GM20431 (cell line): ENCODE data around the gene OR9A2.

Experiments used
- in situ Hi-C: fragments of 300-500 bp; cut with MseI, MboI; formaldehyde crosslinking; loops from one replicate; pipeline ENCODE4 v1.15.0; 2020; ENCODE audit warnings: low sequenced_read_pairs; ENCODE audit not compliant: unreplicated experiment

OR9A2 gene, protein sequence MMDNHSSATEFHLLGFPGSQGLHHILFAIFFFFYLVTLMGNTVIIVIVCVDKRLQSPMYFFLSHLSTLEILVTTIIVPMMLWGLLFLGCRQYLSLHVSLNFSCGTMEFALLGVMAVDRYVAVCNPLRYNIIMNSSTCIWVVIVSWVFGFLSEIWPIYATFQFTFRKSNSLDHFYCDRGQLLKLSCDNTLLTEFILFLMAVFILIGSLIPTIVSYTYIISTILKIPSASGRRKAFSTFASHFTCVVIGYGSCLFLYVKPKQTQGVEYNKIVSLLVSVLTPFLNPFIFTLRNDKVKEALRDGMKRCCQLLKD

GRCh38 chr7:143027032-143027431 is at the start of gene OR9A2:
OR9A2 (minus strand) TSS chr7:143027132; CDS start chr7:143027132, 0 bp downstream.
- in situ Hi-C loops = no loop called here

DNA sequence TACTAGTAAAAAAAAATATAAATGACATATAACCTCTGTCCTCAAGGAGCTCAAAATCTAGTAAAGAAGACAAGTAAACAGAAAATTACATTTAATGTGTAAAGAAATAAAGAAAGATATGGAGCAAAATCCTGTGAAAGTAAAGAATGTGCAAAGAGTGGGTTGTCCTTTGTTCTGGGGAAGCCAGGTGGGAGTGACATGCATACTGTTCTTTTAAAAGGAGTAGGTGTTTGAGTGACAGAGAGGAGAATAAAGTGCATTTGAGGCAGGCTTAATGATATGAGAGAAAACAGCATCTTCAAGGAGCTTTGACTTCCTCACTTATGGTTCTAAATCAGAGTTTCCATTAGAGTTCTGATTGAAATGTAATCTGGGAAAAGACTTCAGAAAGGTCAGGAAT is 47.2 kb upstream of the OR9A2 start:
- in situ Hi-C loops = no loop called here

DNA sequence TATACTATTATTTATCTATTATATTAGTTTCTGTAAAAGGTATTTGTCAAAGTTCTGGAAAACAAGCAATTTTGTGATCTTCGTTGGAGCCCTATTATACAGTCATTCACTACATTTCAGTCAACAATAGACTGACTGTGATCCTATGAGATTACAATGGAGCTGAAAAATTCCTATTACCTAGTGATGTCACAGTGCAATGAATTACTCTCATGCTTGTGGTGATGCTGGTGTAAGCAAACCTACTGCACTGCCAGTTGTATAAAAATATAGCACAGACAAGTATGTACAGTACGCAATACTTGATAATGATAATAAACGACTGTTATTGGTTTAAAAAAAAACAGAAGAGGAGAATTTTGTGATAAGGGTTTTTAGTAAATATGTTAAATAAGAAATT is 46.6 kb upstream of the OR9A2 start:
- in situ Hi-C loops = no loop called here

GRCh38 chr7:143069912-143070500 is 43.1 kb upstream of the OR9A2 start:
- in situ Hi-C loops = no loop called here

DNA sequence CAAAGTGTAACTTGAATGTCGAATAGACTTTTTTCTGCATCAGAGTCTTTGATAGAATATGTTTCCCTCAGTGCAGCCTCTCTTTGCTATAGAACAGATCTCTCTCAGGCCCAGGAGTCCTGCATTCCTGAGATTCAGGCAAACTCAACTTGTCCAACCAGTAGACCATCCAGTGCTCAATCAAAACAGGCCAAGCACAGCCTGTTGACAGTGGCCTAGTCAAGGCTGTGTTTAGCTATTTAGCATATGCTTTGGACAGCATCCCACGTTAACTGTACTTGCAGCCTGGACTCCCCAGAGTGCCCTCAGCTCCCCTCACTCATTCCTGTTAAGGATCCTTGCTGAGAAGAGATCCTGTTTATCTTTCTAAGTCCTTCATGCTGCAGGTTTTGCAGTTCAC is 41.5 kb upstream of the OR9A2 start:
- in situ Hi-C loops = no loop called here

DNA sequence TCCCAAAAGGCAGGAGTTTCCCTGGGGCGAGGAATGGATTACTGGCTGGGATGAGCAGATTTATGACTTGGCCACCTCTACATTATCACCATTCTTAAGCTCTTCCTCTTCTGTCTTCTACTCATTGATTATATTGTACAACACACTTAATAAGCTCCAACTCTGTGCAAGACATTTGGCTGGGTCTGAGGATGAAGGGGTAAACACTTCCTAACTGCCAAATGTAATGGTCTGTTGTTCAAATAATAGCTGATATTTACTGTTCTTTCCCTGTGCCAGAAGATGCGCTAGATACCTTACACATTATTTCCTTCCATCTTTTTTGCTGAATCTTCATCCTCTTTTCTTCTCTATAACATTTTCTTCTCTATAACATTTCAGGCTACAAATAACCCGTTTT is 36.8 kb upstream of the OR9A2 start:
- in situ Hi-C loops = no loop called here

- in situ Hi-C loops = no loop called here
Measured at GRCh38 chr7:143055754-143056153, 28.8 kb upstream of the OR9A2 start.

DNA sequence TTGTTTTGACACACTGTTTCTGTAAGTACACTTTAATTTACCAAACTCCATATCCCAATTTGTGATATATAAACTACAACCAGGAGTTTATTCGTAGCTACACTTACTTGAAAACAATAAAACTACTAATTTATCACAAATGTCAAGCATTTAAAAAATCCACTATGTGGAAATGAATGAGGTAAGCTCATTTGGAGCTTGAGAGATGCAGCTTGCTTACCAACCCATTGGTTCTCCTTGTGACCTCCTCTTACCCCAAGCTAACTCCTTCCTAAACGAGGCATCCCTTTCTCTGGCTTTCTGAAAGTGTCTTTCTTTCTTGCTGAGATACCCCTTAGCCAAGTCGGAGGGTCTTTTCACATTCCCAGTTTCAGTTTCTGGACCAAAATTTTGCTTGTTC is 27.7 kb upstream of the OR9A2 start:
- in situ Hi-C loops = no loop called here

- in situ Hi-C loops = no loop called here
Measured at GRCh38 chr7:143052041-143052440, 25.1 kb upstream of the OR9A2 start, which contains the start of gene OR6V1. OR6V1 (plus strand) TSS chr7:143052341; CDS start chr7:143052341, 0 bp downstream.

DNA sequence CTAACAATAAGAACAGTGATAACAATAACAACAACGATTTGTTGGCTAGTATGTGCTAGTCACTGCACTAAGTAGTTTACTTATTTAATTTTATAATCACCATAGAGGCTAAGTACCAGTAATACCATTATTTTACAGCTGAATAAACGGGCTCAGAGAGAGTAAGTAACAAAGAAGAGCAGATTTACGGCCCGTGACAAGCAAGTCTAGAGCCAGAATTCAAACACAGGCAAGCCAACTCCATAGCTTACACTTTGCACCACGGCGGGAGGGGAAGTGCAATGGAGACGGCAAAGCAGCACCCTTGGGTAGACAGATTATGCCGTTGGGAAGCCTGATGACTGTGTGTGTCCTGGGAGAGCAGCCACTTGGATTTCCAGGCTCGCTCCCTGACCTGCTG is 24.0 kb upstream of the OR9A2 start:
- in situ Hi-C loops = no loop called here

- in situ Hi-C loops = no loop called here
Measured at GRCh38 chr7:143049362-143049761, 22.4 kb upstream of the OR9A2 start.

- in situ Hi-C loops = no loop called here
Measured at GRCh38 chr7:143048827-143049226, 21.9 kb upstream of the OR9A2 start.

DNA sequence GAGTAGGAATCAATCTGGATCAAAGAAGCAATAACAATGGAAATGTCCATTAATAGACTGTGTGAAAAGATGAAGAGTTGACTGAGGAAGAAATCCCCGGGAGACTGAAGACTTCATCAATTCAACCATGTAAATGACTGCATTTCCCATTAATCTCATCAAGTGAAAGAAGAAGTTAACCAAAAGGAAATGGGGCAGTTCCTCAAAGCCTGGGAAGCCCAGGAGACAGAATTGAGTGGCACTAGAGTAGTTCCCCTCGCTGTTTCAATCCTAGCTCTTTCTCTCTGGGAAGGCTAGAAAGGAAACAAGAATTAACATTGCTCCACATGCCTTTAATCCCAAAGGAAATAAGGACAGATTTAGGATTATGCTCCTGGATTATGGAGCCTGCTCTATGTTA is 20.4 kb upstream of the OR9A2 start:
- in situ Hi-C loops = no loop called here

GRCh38 chr7:143046426-143046851 is 19.5 kb upstream of the OR9A2 start:
- in situ Hi-C loops = no loop called here

DNA sequence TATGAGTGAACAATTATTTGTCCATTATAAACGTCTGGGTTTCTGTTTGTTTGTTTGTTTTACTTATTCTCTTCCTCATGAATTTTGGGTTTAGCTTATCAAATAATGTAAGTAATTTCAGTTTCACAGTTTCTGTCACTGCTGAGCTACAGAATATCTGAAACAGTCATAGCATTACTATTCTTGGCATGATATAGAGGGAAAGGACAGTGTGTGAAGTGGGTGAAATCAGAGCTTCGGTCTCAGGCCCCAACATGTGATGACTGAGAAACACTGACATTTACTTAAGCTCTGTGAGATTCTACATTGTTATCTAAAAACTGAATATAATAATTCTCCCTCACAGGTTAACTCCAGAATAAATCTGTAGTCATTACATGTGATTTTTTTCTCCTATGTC is 16.5 kb upstream of the OR9A2 start:
- in situ Hi-C loops = no loop called here

DNA sequence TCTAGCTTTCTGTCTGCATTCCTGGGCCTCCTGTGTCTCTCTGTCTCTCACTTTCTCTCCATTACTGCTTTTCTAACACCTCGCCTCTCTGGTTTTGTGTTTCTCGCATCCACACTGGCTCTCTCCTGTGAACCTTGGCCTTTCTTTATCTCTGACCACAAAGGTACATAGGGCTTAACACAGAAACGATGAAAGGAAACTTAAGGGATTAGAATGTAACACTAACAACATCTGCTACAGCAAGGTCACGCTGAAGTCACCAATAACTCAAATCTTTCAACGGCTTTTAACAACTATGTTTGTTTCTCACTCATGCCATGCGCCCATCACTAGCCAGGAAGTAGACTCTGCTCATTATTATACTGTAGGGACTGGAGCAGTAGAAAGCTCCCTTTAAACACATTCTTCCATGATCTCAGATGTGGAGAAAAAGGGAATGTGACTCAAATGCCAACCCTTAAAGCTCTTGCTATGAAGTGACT is 15.9 kb upstream of the OR9A2 start:
- in situ Hi-C loops = no loop called here

- in situ Hi-C loops = no loop called here
Measured at GRCh38 chr7:143042159-143042789, 15.3 kb upstream of the OR9A2 start.

GRCh38 chr7:143041346-143041745 is 14.4 kb upstream of the OR9A2 start:
- in situ Hi-C loops = no loop called here

- in situ Hi-C loops = no loop called here
Measured at GRCh38 chr7:143040209-143040715, 13.3 kb upstream of the OR9A2 start.

- in situ Hi-C loops = no loop called here
Measured at GRCh38 chr7:143038635-143039034, 11.7 kb upstream of the OR9A2 start.

DNA sequence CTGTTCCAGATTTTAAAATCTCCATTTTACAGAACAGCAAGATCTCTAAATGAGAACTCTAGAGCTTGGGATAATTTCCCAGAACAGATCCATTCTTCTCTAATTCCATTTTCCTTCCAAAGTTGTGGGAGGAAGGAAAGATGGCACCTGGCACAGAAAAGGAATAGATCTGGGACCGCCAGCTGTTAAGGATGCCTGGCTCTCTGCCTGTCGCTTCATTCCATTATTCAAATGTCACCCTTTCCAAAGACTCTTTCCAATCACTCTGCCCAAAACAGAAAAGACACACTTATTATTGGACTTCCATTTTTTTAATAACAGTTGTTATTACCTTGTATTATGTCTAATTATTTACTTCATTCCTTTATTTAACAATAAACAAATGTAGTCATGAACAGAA is 751 bp upstream of the OR9A2 start:
- in situ Hi-C loops = no loop called here
